ENCODE measurements around the gene TCFL5.
A peak's percentile ranks its signal among the peaks of the same experiment; 100 is the strongest.

TCFL5 gene

GRCh38 chr20:62822788-62823651 is 38.6 kb downstream of the TCFL5 start:
- DNase-seq (ENCODE audit: low spot score in 2 of 2): no peak
- Mint-ChIP-seq H3K9me3 (no peaks in the 10 kb centered on the region), H3K4me1 (no peaks in the 10 kb centered on the region), H3K27ac (ENCODE audit: low read depth) (no peak overlapping the region), H3K36me3 (ENCODE audit: insufficient read depth) (no peaks in the 10 kb centered on the region), H3K27me3 (peaks cover 21% of the 10 kb centered on the region), H3K4me3 (no peak overlapping the region)
- no peak for ATAC-seq (replicated peaks; ENCODE audit: extremely low read depth, poor library complexity, severe bottlenecking)

GRCh38 chr20:62822239-62822787 is 39.3 kb downstream of the TCFL5 start:
- no peak overlapping the region for H3K4me3 Mint-ChIP-seq
- H3K9me3 Mint-ChIP-seq: no peaks in the 10 kb centered on the region
- peaks cover 24% of the 10 kb centered on the region for H3K27me3 Mint-ChIP-seq
- no peak for DNase-seq (ENCODE audit: low spot score in 2 of 2)
- no peak overlapping the region for H3K27ac Mint-ChIP-seq (ENCODE audit: low read depth)
- H3K4me1 Mint-ChIP-seq: no peaks in the 10 kb centered on the region
- H3K36me3 Mint-ChIP-seq (ENCODE audit: insufficient read depth): no peaks in the 10 kb centered on the region
- ATAC-seq (replicated peaks; ENCODE audit: extremely low read depth, poor library complexity, severe bottlenecking): no peak

GRCh38 chr20:62821726-62822210 is 39.9 kb downstream of the TCFL5 start:
- Mint-ChIP-seq H3K27ac (ENCODE audit: low read depth) (no peak overlapping the region), H3K36me3 (ENCODE audit: insufficient read depth) (no peaks in the 10 kb centered on the region), H3K4me1 (no peaks in the 10 kb centered on the region), H3K27me3 (peaks cover 24% of the 10 kb centered on the region), H3K9me3 (no peaks in the 10 kb centered on the region), H3K4me3 (no peak overlapping the region)
- no peak for ATAC-seq (replicated peaks; ENCODE audit: extremely low read depth, poor library complexity, severe bottlenecking)
- no peak for DNase-seq (ENCODE audit: low spot score in 2 of 2)

GRCh38 chr20:62820962-62821725 is 40.5 kb downstream of the TCFL5 start:
- no peak overlapping the region for H3K27ac Mint-ChIP-seq (ENCODE audit: low read depth)
- no peaks in the 10 kb centered on the region for H3K4me1 Mint-ChIP-seq
- no peak overlapping the region for H3K4me3 Mint-ChIP-seq
- no peaks in the 10 kb centered on the region for H3K36me3 Mint-ChIP-seq (ENCODE audit: insufficient read depth)
- no peak for ATAC-seq (replicated peaks; ENCODE audit: extremely low read depth, poor library complexity, severe bottlenecking)
- DNase-seq (ENCODE audit: low spot score in 2 of 2): no peak
- peaks cover 24% of the 10 kb centered on the region for H3K27me3 Mint-ChIP-seq
- H3K9me3 Mint-ChIP-seq: no peaks in the 10 kb centered on the region

GRCh38 chr20:62820208-62820961 is 41.2 kb downstream of the TCFL5 start:
- H3K36me3 Mint-ChIP-seq (ENCODE audit: insufficient read depth): peaks cover 2% of the 10 kb centered on the region
- H3K27ac Mint-ChIP-seq (ENCODE audit: low read depth): no peak overlapping the region
- no peaks in the 10 kb centered on the region for H3K9me3 Mint-ChIP-seq
- no peak for DNase-seq (ENCODE audit: low spot score in 2 of 2)
- ATAC-seq (replicated peaks; ENCODE audit: extremely low read depth, poor library complexity, severe bottlenecking): no peak
- H3K4me3 Mint-ChIP-seq: no peak overlapping the region
- peaks cover 30% of the 10 kb centered on the region for H3K27me3 Mint-ChIP-seq
- H3K4me1 Mint-ChIP-seq: peaks cover 3% of the 10 kb centered on the region

GRCh38 chr20:62819494-62820174 is 42.0 kb downstream of the TCFL5 start:
- H3K27me3 Mint-ChIP-seq: peaks cover 38% of the 10 kb centered on the region
- peaks cover 10% of the 10 kb centered on the region for H3K4me1 Mint-ChIP-seq
- no peak for ATAC-seq (replicated peaks; ENCODE audit: extremely low read depth, poor library complexity, severe bottlenecking)
- no peaks in the 10 kb centered on the region for H3K9me3 Mint-ChIP-seq
- peaks cover 2% of the 10 kb centered on the region for H3K36me3 Mint-ChIP-seq (ENCODE audit: insufficient read depth)
- no peak overlapping the region for H3K27ac Mint-ChIP-seq (ENCODE audit: low read depth)
- no peak for DNase-seq (ENCODE audit: low spot score in 2 of 2)
- no peak overlapping the region for H3K4me3 Mint-ChIP-seq

GRCh38 chr20:62818592-62819493 is 42.8 kb downstream of the TCFL5 start:
- peaks cover 13% of the 10 kb centered on the region for H3K4me1 Mint-ChIP-seq
- H3K36me3 Mint-ChIP-seq (ENCODE audit: insufficient read depth): peaks cover 6% of the 10 kb centered on the region
- no peak overlapping the region for H3K27ac Mint-ChIP-seq (ENCODE audit: low read depth)
- ATAC-seq (replicated peaks; ENCODE audit: extremely low read depth, poor library complexity, severe bottlenecking) (no peak), DNase-seq (ENCODE audit: low spot score in 2 of 2) (no peak)
- peaks cover 41% of the 10 kb centered on the region for H3K27me3 Mint-ChIP-seq
- no peaks in the 10 kb centered on the region for H3K9me3 Mint-ChIP-seq
- H3K4me3 Mint-ChIP-seq: no peak overlapping the region

GRCh38 chr20:62817975-62818591 is 43.5 kb downstream of the TCFL5 start:
- no peak for ATAC-seq (replicated peaks; ENCODE audit: extremely low read depth, poor library complexity, severe bottlenecking)
- Mint-ChIP-seq H3K27me3 (peaks cover 41% of the 10 kb centered on the region), H3K27ac (ENCODE audit: low read depth) (no peak overlapping the region), H3K9me3 (no peaks in the 10 kb centered on the region), H3K4me1 (peaks cover 13% of the 10 kb centered on the region), H3K4me3 (no peak overlapping the region), H3K36me3 (ENCODE audit: insufficient read depth) (peaks cover 6% of the 10 kb centered on the region)
- DNase-seq (ENCODE audit: low spot score in 2 of 2): no peak

- Mint-ChIP-seq H3K9me3 (no peaks in the 10 kb centered on the region), H3K4me1 (peaks cover 13% of the 10 kb centered on the region), H3K4me3 (peak within 1 kb of the TSS; percentile 11), H3K36me3 (ENCODE audit: insufficient read depth) (peaks cover 6% of the 10 kb centered on the region), H3K27me3 (peaks cover 41% of the 10 kb centered on the region), H3K27ac (ENCODE audit: low read depth) (no peak within 1 kb of the TSS)
- ATAC-seq (replicated peaks; ENCODE audit: extremely low read depth, poor library complexity, severe bottlenecking) (no peak), DNase-seq (ENCODE audit: low spot score in 2 of 2) (no peak)
Observed at GRCh38 chr20:62816884-62817873, 44.4 kb downstream of the TCFL5 start, which contains the start of gene COL9A3. Gene COL9A3, plus strand, starts transcription at chr20:62817050. Its CDS starts 15 bp downstream, at chr20:62817065.
